HepG2 (cell line): ENCODE data around the gene GOLGA3. TPM values are rescaled to one million over a fixed set of nuclear protein-coding genes. Genes with fewer than 3 reads are reported as not detected.
A peak's percentile ranks its signal among the peaks of the same experiment; 100 is the strongest.

ENCODE experiments used
- ARNTL ChIP-seq: sonication (generic); formaldehyde crosslinking; IDR thresholded peaks from 2 replicates; pipeline ENCODE4 v1.4.0; 2020; ENCODE audit warnings: mild to moderate bottlenecking, missing genetic modification reagents
- CBFB ChIP-seq: sonication (generic); formaldehyde crosslinking; IDR thresholded peaks from 2 replicates; pipeline ENCODE4 v1.4.0; 2020; ENCODE audit warnings: missing genetic modification reagents
- GABPB1 ChIP-seq: IDR thresholded peaks from 2 replicates; pipeline ENCODE4 v1.6.1; 2016; ENCODE audit warnings: mild to moderate bottlenecking, missing genetic modification reagents, moderate library complexity, missing compliant biosample characterization
- HNRNPL ChIP-seq: fragments of 200-400 bp; formaldehyde crosslinking; IDR thresholded peaks from 2 replicates; pipeline ENCODE4 v1.6.1; 2017; ENCODE audit warnings: mild to moderate bottlenecking, low read depth, low read length
- KDM2A ChIP-seq: sonication (generic); formaldehyde crosslinking; IDR thresholded peaks from 2 replicates; pipeline ENCODE4 v1.4.0; 2020; ENCODE audit warnings: low read depth, missing genetic modification reagents, borderline replicate concordance
- NFE2 ChIP-seq: sonication (generic); formaldehyde crosslinking; IDR thresholded peaks from 2 replicates; pipeline ENCODE4 v1.4.0; 2020; ENCODE audit warnings: missing genetic modification reagents
- RCOR2 ChIP-seq: IDR thresholded peaks from 2 replicates; pipeline ENCODE4 v1.6.1; 2016; ENCODE audit warnings: missing biosample characterization, missing genetic modification reagents
- TMF1 ChIP-seq: sonication (generic); formaldehyde crosslinking; IDR thresholded peaks from 2 replicates; pipeline ENCODE4 v1.8.1; 2022; ENCODE audit warnings: low read depth, missing genetic modification reagents
- ZBTB42 ChIP-seq: sonication (generic); formaldehyde crosslinking; IDR thresholded peaks from 2 replicates; pipeline ENCODE4 v1.5.0; 2020; ENCODE audit warnings: mild to moderate bottlenecking, missing genetic modification reagents
- ZMYM2 ChIP-seq: sonication (generic); formaldehyde crosslinking; IDR thresholded peaks from 2 replicates; pipeline ENCODE4 v1.8.0; 2022; ENCODE audit warnings: mild to moderate bottlenecking, missing genetic modification reagents
- ZNF124 ChIP-seq: sonication (generic); formaldehyde crosslinking; IDR thresholded peaks from 2 replicates; pipeline ENCODE4 v1.4.0; 2020; ENCODE audit warnings: missing genetic modification reagents
- ZNF180 ChIP-seq: sonication (generic); formaldehyde crosslinking; IDR thresholded peaks from 2 replicates; pipeline ENCODE4 v1.4.0; 2020; ENCODE audit warnings: low read depth, missing genetic modification reagents, borderline replicate concordance
- ZNF264 ChIP-seq: sonication (generic); formaldehyde crosslinking; IDR thresholded peaks from 2 replicates; pipeline ENCODE4 v1.4.0; 2020; ENCODE audit warnings: missing genetic modification reagents
- ZNF562 ChIP-seq: sonication (generic); formaldehyde crosslinking; IDR thresholded peaks from 2 replicates; pipeline ENCODE4 v1.8.0; 2022; ENCODE audit warnings: missing genetic modification reagents, borderline replicate concordance
- ZNF678 ChIP-seq: sonication (generic); formaldehyde crosslinking; IDR thresholded peaks from 2 replicates; pipeline ENCODE4 v1.4.0; 2020; ENCODE audit warnings: mild to moderate bottlenecking, missing genetic modification reagents
- ZNF746 ChIP-seq: sonication (generic); formaldehyde crosslinking; IDR thresholded peaks from 2 replicates; pipeline ENCODE4 v1.8.0; 2022; ENCODE audit warnings: mild to moderate bottlenecking, missing genetic modification reagents
- polyA plus RNA-seq, 8 experiments: library from polyadenylated mRNA; depleted of rRNA in 3 of 8; stranded (reverse) in 7 of 8; unstranded in 1 of 8; fragments of >200 nt; fragmentation: Illumina TruSeq in 4 of 8; extraction: Trizol in 4 of 8; gene quantifications; 2 replicates each; pipeline versions ENCODE4 v1.2.1 to v1.2.3, GENCODE V29; 2011 to 2016; ENCODE audit warnings: low read depth in 4 of 8, missing spikeins in 1 of 8, mixed read lengths in 1 of 8; ENCODE audit not compliant: insufficient read depth in 1 of 8
- total RNA-seq, 5 experiments: library from RNA; depleted of rRNA; stranded (reverse); fragments of >200 nt; fragmentation: Illumina TruSeq; extraction: Trizol; gene quantifications; 2 replicates each; pipeline ENCODE4 v1.2.3, GENCODE V29; 2016; ENCODE audit warnings: low read depth in 1 of 5
- TF ChIP-seq, protein P1 (sequence below): sonication (generic); formaldehyde crosslinking; IDR thresholded peaks from one replicate; pipeline ENCODE4 v1.5.1; 2020; ENCODE audit warnings: mild to moderate bottlenecking, missing genetic modification reagents; ENCODE audit errors: not compliant biosample characterization
- TF ChIP-seq, protein P2 (sequence below): IDR thresholded peaks from 2 replicates; pipeline ENCODE4 v1.4.0; 2020; ENCODE audit warnings: mild to moderate bottlenecking, missing genetic modification reagents

The GOLGA3 gene
- total and polyA plus RNA-seq, 2 of the 13 experiments (the other 11 are each of a cell fraction or from before 2014, with no cell fraction given), result 22.0 to 43.0 TPM

DNA sequence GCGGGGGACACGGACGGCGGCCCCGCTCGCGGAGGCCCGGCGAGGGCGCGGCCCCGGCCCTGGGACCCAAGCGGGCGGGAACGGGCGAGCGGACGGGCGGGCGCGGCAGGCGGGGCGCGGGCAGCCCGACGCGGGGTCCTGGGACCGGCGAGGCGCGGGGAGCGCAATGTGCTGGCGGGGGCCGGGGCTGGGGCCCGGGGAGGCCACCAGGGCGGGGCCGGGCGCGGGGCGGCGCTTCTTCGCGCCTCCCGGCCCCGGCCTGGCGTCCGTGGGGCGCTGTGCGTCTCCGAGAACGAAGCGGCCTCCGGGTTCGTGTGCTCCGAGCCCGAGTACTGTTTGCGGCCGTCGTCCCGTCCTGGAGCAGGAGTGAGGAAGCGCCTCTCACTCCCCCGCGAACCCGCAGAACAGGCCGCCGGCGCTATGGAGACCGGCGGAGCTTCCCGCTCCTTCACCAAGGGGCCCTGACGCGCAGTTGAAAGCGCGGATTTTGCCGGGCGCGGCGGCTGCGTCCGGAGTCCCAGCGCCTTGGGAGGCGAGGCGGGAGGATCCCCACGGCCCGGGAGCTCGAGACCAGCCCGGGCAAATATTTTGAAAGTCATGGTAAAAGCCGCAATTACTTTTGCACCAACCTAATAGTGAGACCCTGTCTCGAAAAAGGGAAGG is 66.6 kb downstream of the GOLGA3 start (continued):
- TF ChIP-seq NFE2 (CRISPR knock-in tag), result no peak
- TF ChIP-seq ZBTB42 (CRISPR knock-in tag), result no peak
- TF ChIP-seq KDM2A (CRISPR knock-in tag), result peak; percentile 80; the same call in 1 of the 2 replicates
- no peak for TF ChIP-seq TMF1 (CRISPR knock-in tag)
- TF ChIP-seq HNRNPL, result no peak
- TF ChIP-seq, protein P1, sequence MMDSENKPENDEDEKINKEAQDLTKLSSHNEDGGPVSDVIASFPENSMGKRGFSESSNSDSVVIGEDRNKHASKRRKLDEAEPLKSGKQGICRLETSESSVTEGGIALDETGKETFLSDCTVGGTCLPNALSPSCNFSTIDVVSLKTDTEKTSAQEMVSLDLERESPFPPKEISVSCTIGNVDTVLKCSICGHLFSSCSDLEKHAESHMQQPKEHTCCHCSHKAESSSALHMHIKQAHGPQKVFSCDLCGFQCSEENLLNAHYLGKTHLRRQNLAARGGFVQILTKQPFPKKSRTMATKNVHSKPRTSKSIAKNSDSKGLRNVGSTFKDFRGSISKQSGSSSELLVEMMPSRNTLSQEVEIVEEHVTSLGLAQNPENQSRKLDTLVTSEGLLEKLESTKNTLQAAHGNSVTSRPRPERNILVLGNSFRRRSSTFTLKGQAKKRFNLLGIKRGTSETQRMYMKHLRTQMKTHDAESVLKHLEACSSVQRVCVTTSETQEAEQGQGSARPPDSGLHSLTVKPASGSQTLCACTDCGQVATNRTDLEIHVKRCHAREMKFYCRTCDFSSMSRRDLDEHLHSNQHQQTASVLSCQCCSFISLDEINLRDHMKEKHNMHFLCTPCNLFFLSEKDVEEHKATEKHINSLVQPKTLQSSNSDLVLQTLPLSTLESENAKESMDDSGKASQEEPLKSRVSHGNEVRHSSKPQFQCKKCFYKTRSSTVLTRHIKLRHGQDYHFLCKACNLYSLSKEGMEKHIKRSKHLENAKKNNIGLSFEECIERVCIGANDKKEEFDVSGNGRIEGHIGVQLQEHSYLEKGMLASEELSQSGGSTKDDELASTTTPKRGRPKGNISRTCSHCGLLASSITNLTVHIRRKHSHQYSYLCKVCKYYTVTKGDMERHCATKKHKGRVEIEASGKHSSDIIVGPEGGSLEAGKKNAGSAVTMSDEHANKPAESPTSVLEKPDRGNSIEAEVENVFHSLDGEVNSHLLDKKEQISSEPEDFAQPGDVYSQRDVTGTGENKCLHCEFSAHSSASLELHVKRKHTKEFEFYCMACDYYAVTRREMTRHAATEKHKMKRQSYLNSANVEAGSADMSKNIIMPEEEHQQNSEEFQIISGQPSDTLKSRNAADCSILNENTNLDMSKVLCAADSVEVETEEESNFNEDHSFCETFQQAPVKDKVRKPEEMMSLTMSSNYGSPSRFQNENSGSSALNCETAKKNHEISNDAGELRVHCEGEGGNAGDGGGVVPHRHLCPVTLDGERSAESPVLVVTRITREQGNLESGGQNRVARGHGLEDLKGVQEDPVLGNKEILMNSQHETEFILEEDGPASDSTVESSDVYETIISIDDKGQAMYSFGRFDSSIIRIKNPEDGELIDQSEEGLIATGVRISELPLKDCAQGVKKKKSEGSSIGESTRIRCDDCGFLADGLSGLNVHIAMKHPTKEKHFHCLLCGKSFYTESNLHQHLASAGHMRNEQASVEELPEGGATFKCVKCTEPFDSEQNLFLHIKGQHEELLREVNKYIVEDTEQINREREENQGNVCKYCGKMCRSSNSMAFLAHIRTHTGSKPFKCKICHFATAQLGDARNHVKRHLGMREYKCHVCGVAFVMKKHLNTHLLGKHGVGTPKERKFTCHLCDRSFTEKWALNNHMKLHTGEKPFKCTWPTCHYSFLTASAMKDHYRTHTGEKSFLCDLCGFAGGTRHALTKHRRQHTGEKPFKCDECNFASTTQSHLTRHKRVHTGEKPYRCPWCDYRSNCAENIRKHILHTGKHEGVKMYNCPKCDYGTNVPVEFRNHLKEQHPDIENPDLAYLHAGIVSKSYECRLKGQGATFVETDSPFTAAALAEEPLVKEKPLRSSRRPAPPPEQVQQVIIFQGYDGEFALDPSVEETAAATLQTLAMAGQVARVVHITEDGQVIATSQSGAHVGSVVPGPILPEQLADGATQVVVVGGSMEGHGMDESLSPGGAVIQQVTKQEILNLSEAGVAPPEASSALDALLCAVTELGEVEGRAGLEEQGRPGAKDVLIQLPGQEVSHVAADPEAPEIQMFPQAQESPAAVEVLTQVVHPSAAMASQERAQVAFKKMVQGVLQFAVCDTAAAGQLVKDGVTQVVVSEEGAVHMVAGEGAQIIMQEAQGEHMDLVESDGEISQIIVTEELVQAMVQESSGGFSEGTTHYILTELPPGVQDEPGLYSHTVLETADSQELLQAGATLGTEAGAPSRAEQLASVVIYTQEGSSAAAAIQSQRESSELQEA (CRISPR knock-in tag), result peak; percentile 32
- TF ChIP-seq, protein P2, sequence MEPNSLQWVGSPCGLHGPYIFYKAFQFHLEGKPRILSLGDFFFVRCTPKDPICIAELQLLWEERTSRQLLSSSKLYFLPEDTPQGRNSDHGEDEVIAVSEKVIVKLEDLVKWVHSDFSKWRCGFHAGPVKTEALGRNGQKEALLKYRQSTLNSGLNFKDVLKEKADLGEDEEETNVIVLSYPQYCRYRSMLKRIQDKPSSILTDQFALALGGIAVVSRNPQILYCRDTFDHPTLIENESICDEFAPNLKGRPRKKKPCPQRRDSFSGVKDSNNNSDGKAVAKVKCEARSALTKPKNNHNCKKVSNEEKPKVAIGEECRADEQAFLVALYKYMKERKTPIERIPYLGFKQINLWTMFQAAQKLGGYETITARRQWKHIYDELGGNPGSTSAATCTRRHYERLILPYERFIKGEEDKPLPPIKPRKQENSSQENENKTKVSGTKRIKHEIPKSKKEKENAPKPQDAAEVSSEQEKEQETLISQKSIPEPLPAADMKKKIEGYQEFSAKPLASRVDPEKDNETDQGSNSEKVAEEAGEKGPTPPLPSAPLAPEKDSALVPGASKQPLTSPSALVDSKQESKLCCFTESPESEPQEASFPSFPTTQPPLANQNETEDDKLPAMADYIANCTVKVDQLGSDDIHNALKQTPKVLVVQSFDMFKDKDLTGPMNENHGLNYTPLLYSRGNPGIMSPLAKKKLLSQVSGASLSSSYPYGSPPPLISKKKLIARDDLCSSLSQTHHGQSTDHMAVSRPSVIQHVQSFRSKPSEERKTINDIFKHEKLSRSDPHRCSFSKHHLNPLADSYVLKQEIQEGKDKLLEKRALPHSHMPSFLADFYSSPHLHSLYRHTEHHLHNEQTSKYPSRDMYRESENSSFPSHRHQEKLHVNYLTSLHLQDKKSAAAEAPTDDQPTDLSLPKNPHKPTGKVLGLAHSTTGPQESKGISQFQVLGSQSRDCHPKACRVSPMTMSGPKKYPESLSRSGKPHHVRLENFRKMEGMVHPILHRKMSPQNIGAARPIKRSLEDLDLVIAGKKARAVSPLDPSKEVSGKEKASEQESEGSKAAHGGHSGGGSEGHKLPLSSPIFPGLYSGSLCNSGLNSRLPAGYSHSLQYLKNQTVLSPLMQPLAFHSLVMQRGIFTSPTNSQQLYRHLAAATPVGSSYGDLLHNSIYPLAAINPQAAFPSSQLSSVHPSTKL (CRISPR knock-in tag), result no peak
- 0 out of 2 replicates have a peak, but pooled peaks have one; percentile 30 for TF ChIP-seq CBFB
- no peak for TF ChIP-seq ZNF746 (CRISPR knock-in tag)
- TF ChIP-seq ZNF678, result no peak
- TF ChIP-seq ZNF180 (CRISPR knock-in tag), result no peak
- TF ChIP-seq GABPB1 (CRISPR knock-in tag), result peak; percentile 63
- TF ChIP-seq ARNTL, result no peak
- TF ChIP-seq ZNF124 (CRISPR knock-in tag), result no peak
- TF ChIP-seq ZNF264 (CRISPR knock-in tag), result no peak
- TF ChIP-seq RCOR2, result no peak
- peak; percentile 67; the same call in 1 of the 2 replicates for TF ChIP-seq ZMYM2 (CRISPR knock-in tag)
- no peak for TF ChIP-seq ZNF562 (CRISPR knock-in tag)
